OCI-LY1 (cell line): Measurements from ENCODE around the gene CFAP141.

Source experiments
- H2AFZ ChIP-seq: fragments of 200-600 bp; sonication (generic), shearing (Covaris generic); 2 replicates; pipeline ENCODE4 v1.6.0; 2014; ENCODE audit warnings: antibody characterized with exemption, mild to moderate bottlenecking, low read length
- H3F3A ChIP-seq: fragments of 200-600 bp; sonication (generic), shearing (Covaris generic); 2 replicates; pipeline ENCODE4 v1.6.0; 2014; ENCODE audit warnings: mild to moderate bottlenecking, antibody characterized with exemption, low read length, moderate library complexity; ENCODE audit not compliant: insufficient read depth
- H3K27ac ChIP-seq: fragments of 200-600 bp; sonication (generic); 2 replicates; pipeline ENCODE4 v1.5.1; 2014; ENCODE audit warnings: low read length, mixed run types, mild to moderate bottlenecking, low read depth; ENCODE audit not compliant: poor library complexity, severe bottlenecking
- H3K27me3 ChIP-seq: fragments of 200-600 bp; sonication (generic); 2 replicates; pipeline ENCODE4 v1.6.0; 2014; ENCODE audit warnings: antibody characterized with exemption, mild to moderate bottlenecking, low read length, moderate library complexity; ENCODE audit not compliant: insufficient read depth
- H3K36me3 ChIP-seq: fragments of 200-600 bp; sonication (generic); 2 replicates; pipeline ENCODE4 v1.6.1; 2014; ENCODE audit warnings: mild to moderate bottlenecking, antibody characterized with exemption, low read length, moderate library complexity, mixed read lengths; ENCODE audit not compliant: insufficient read depth
- H3K4me1 ChIP-seq: fragments of 200-600 bp; sonication (generic); 2 replicates; pipeline ENCODE4 v1.5.1; 2014; ENCODE audit warnings: mild to moderate bottlenecking, low read length, moderate library complexity; ENCODE audit not compliant: insufficient read depth, severe bottlenecking
- H3K4me2 ChIP-seq: fragments of 200-600 bp; sonication (generic), shearing (Covaris generic); 2 replicates; pipeline ENCODE4 v1.6.1; 2014; ENCODE audit warnings: low read length
- H3K4me3 ChIP-seq: fragments of 200-600 bp; sonication (generic); 2 replicates; pipeline ENCODE4 v1.5.1; 2014; ENCODE audit warnings: low read length, low read depth, mild to moderate bottlenecking, mixed read lengths; ENCODE audit not compliant: poor library complexity, severe bottlenecking
- H3K79me2 ChIP-seq: fragments of 200-600 bp; shearing (Covaris generic); 2 replicates; pipeline ENCODE4 v1.6.1; 2016; ENCODE audit warnings: mixed run types, low read length, mixed read lengths; ENCODE audit not compliant: insufficient read depth
- H3K9ac ChIP-seq: fragments of 200-600 bp; sonication (generic), shearing (Covaris generic); 2 replicates; pipeline ENCODE4 v1.6.1; 2014; ENCODE audit warnings: mild to moderate bottlenecking, low read length, mixed read lengths
- H3K9me2 ChIP-seq: fragments of 200-600 bp; sonication (generic), shearing (Covaris generic); 2 replicates; pipeline ENCODE4 v1.6.1; 2014; ENCODE audit warnings: low read depth, mild to moderate bottlenecking, low read length, mixed read lengths
- H3K9me3 ChIP-seq: fragments of 200-600 bp; shearing (Covaris generic); 2 replicates; pipeline ENCODE4 v1.6.1; 2014; ENCODE audit warnings: low read length, mixed read lengths
- H4K20me1 ChIP-seq: fragments of 200-600 bp; sonication (generic), shearing (Covaris generic); 2 replicates; pipeline ENCODE4 v1.6.0; 2016; ENCODE audit warnings: mild to moderate bottlenecking, low read length; ENCODE audit not compliant: insufficient read depth
- CTCF ChIP-seq: fragments of 200-600 bp; sonication (generic), shearing (Covaris generic); IDR thresholded peaks from 2 replicates; pipeline ENCODE4 v1.5.1; 2017; ENCODE audit warnings: mild to moderate bottlenecking, antibody characterized with exemption, low read length, moderate library complexity, mixed read lengths
- EZH2 ChIP-seq: fragments of 200-600 bp; sonication (generic), shearing (Covaris generic); IDR thresholded peaks from 2 replicates; pipeline ENCODE4 v1.8.0; 2017; ENCODE audit warnings: borderline replicate concordance, mixed run types, mild to moderate bottlenecking, antibody characterized with exemption, low read length, moderate library complexity, mixed read lengths

Gene CFAP141

GRCh38 chr1:154222518-154222917 lies 16.4 kb upstream of the CFAP141 start:
- Histone ChIP-seq H3K9me3 (no peaks in the 10 kb centered on the region), H3K9me2 (no peaks in the 10 kb centered on the region), H3K27ac (no peak overlapping the region), H3K9ac (peak overlapping the region; percentile 84; the same call in 1 of the 2 replicates), H4K20me1 (no peaks in the 10 kb centered on the region), H3K4me3 (peak overlapping the region; percentile 91), H3K4me1 (peaks cover 46% of the 10 kb centered on the region), H3F3A (no peaks in the 10 kb centered on the region), H3K36me3 (peaks cover 75% of the 10 kb centered on the region), H3K27me3 (no peaks in the 10 kb centered on the region), H3K79me2 (peaks cover 82% of the 10 kb centered on the region), H3K4me2 (peak overlapping the region; percentile 84), H2AFZ (no peak overlapping the region)
- TF ChIP-seq CTCF (no peak), EZH2 (no peak)

DNA sequence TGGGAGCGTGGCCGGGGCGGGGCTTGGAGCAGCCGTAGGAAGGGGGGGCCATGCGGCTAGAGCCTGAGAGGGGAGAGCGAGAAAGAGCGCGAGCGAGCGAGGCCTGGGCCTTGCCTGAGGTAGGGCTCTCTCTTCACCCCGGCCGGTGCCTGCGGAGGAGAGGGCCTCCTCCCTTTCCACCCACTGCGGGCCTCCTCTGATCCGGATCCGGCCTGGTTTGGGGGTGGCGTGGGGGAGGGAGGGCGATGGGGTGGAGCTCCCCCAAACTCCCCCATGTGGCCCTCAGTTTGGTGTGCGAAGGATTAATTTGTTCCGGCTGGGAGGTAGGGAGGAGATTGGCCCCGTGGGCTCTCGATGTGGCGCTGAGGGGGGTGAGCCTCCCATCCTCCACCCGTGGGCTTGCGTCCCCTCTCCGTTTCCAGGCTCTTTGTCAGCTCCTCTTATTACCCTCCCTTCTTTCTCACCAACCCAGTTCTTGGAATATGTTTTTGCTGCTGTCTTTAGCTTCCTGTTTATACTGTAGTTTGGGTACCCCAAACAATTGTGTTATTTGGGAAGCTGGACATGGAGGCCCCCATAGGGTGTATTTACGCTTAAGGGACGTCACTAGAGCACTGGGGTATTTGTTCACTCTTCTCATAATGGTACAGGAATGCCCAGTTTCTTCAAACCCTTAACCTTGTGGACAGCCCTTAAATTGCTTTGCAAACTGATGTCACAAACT lies 15.3 kb upstream of the CFAP141 start:
- Histone ChIP-seq H3K4me1 (peaks cover 46% of the 10 kb centered on the region), H3K9me3 (no peaks in the 10 kb centered on the region), H3K36me3 (peaks cover 75% of the 10 kb centered on the region), H3K4me3 (peak overlapping the region; percentile 91), H3K9me2 (no peaks in the 10 kb centered on the region), H3K27me3 (no peaks in the 10 kb centered on the region), H4K20me1 (no peaks in the 10 kb centered on the region), H3K9ac (peak overlapping the region; percentile 84), H3K79me2 (peaks cover 82% of the 10 kb centered on the region), H3F3A (no peaks in the 10 kb centered on the region), H3K4me2 (peak overlapping the region; percentile 84), H3K27ac (peak overlapping the region; percentile 44), H2AFZ (no peak overlapping the region)
- TF ChIP-seq EZH2 (no peak), CTCF (no peak)

DNA sequence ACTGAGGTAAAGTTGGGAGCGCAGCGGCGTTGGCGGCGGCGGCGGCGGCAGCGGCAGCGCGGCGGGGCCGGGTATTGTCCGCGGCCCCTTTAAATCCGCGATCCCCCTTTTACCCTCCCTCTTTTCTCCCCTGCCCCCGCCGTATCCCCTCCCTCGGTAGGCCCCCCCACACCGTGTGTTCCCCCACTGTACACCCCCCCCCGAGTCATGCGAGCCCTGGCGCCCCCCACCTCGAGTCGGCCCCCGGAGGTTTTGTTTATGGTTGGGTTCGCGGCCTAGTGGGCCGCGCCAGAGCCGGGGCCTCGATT lies 14.8 kb upstream of the CFAP141 start:
- TF ChIP-seq EZH2, result no peak
- no peak for TF ChIP-seq CTCF
- Histone ChIP-seq H3K27ac (peak overlapping the region; percentile 44), H3K4me3 (peak overlapping the region; percentile 91), H3K4me2 (peak overlapping the region; percentile 84), H3K4me1 (peaks cover 46% of the 10 kb centered on the region), H3K79me2 (peaks cover 78% of the 10 kb centered on the region), H3K9me2 (no peaks in the 10 kb centered on the region), H3K27me3 (no peaks in the 10 kb centered on the region), H3K9me3 (no peaks in the 10 kb centered on the region), H3K9ac (peak overlapping the region; percentile 84), H2AFZ (no peak overlapping the region), H3F3A (no peaks in the 10 kb centered on the region), H4K20me1 (no peaks in the 10 kb centered on the region), H3K36me3 (peaks cover 70% of the 10 kb centered on the region)
